GM19328 (cell line): ENCODE data around the gene SPINK5.
"Not testable (repeated sequence)": the region's sequence is repeated elsewhere in the genome, so short reads cannot be mapped to it uniquely, and the experiment has no call there.

ENCODE experiments used
- ATAC-seq: cut with Tn5 transposase; IDR thresholded peaks from one replicate; pipeline ENCODE4 v1.9.1; 2021; ENCODE audit warnings: mild to moderate bottlenecking, moderate library complexity; ENCODE audit not compliant: unreplicated experiment

Gene SPINK5, protein sequence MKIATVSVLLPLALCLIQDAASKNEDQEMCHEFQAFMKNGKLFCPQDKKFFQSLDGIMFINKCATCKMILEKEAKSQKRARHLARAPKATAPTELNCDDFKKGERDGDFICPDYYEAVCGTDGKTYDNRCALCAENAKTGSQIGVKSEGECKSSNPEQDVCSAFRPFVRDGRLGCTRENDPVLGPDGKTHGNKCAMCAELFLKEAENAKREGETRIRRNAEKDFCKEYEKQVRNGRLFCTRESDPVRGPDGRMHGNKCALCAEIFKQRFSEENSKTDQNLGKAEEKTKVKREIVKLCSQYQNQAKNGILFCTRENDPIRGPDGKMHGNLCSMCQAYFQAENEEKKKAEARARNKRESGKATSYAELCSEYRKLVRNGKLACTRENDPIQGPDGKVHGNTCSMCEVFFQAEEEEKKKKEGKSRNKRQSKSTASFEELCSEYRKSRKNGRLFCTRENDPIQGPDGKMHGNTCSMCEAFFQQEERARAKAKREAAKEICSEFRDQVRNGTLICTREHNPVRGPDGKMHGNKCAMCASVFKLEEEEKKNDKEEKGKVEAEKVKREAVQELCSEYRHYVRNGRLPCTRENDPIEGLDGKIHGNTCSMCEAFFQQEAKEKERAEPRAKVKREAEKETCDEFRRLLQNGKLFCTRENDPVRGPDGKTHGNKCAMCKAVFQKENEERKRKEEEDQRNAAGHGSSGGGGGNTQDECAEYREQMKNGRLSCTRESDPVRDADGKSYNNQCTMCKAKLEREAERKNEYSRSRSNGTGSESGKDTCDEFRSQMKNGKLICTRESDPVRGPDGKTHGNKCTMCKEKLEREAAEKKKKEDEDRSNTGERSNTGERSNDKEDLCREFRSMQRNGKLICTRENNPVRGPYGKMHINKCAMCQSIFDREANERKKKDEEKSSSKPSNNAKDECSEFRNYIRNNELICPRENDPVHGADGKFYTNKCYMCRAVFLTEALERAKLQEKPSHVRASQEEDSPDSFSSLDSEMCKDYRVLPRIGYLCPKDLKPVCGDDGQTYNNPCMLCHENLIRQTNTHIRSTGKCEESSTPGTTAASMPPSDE

DNA sequence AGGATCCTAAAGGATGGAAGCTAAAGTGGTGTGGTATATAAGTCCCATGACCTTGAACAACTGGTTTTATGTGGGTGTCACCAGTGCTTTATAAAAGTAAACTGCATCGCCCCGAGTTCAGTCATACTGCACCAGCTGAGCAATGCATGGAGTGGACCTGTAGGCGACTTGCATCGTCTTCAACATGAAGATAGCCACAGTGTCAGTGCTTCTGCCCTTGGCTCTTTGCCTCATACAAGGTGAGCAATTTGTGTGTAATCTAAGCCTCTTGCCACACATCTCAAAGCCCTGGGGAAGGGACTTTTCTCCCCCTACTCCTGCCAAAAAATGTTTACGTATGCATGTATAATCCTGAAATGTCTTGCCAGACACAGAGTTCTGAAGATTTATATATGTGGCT is at the start of gene SPINK5:
SPINK5 (plus strand) TSS at position 120 of the 400 bp plus-strand sequence; CDS start at position 185, 65 bp downstream.
- ATAC-seq, result no peak

DNA sequence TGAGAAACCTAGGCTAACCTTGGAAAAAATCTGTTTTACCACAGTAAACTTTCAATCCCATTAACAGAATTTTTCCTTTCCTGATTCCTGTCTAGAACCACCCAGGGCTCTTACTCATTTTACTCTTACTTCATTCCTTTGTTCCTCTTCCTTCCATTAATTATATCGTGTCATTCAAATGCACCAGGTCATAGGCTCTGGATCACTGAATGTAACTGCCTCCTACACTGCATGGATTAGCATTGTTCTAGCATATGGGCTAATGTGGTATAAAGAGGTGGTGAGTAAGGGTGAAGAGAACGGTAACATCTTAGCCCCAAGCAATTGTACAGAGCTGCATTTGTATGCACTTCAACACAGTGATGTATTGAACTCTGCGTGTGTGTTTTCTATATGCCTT is 49.5 kb upstream of the SPINK5 start:
- no peak for ATAC-seq

DNA sequence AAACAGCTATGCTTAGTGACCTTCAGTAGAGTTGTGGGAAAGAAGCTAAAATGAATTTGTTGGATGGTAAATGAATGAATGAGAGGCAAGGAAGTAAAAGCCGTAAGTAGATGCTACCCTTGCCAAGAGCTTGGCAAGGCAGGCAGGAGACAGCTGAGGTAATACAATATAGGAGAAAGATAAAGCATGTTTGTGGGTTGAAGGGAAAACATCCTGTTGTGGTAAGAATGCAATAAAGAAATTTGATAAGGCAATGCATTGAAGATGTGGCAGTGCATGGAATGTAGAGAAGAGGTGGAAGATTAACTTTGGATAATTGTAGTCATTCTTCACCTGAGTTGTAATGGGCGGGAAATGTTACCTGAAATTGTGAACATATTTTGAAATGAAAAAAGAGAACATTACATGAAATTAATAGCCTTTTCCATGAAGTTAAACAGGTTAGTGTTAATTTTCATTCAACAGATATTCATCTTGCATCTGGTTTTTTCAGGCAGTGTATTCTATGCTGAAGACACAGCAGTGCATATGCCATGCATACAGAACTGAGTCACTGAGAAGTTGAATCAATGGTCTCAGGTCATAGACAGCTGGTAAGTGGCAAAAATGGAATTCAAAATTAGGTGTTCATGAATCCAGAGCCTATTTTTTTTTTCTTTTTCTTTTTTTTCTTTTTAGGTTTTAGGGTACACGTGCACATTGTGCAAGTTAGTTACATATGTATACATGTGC is 43.4 kb upstream of the SPINK5 start:
- ATAC-seq, result no peak

DNA sequence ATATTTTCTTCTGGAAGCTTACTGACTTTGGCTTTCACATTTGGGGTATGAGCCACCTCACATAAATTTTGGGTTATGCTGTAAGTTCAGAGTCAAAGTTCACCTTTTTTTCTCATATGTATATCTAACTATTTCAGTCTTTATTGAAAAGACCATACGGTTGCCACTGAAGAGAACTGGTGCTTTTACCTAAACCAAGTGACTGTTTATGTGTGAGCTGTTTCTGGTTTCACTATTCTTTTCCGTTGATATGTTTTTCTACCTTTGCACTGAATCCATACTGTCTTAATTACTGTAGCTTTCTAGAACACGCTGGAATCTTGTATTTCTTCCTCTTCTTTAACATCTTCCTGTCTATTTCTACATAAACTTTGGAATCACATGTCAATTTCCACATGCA is 36.3 kb upstream of the SPINK5 start:
- ATAC-seq, result no peak

DNA sequence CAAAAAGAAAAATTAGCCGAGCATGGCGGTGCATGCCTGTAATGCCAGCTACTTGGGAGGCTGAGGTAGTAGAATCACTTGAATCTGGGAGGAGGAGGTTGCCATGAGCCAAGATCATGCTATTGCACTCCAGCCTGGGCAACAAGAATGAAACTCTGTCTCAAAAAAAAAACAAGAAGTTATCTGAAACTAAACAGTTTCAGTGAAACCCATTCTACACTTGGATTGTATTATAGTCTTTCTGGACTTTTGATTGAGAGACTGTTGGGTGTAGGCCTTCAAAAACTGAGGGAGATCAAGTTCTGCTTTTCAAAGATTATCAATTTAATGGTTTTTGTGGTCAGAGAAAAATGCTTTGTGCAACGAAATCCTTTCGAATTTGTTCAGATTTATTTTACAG is 34.6 kb upstream of the SPINK5 start:
- ATAC-seq, result no peak

DNA sequence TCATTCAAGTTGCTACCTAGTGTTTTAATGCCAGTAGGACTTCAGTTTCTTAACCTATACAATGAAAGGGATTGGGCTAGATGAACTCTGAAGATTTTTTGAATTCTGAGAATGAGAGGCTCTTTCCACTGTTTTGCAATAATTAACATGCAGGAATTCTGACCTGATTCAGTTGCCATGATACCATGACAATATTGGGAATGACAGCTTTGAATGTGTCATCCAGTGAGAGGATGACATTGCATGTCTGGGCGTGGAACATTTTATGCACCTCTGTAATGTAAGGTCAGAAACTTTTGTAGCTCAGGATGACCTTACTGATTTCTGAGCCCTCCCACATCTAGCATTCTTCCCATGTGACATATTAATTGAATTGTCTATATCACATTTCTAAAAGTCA is 30.6 kb upstream of the SPINK5 start:
- no peak for ATAC-seq

DNA sequence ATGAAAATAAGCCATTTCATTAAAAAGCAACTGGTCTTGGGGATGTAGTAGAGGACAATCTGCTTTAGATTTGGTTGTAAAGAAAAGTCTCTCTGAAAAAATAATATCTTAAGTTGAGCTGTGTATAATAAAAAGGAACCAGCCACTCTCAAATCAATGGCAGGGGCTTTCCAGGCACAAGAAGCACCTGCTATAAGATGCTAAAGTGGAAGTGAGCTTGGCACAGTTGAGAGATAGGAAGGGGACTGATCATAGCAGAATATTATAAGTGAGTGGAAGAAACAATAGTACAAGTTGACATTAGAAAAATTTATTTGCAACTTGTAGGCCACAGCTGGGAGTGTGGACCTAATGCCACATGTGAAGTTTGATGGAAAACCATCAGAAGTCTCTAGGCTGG is 28.1 kb upstream of the SPINK5 start:
- ATAC-seq, result no peak

DNA sequence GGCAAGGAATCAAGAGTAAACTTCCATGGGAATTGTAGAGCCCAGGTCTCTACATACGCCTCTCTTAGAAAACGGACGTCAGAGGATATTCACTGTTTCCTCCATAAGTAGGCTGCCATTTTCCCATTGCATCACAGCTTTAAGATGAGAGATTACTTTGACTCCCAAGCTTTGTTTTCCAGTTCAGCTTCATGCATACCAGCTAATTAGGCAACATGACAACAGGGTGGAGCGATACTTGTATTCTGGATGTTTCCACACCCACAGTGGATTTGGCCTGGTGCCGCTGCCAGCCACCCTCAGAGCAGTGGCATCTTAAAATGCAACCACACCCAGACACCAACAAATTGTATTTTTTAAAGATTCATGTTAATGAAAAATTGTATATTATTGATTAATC is 20.9 kb upstream of the SPINK5 start:
- no peak for ATAC-seq

DNA sequence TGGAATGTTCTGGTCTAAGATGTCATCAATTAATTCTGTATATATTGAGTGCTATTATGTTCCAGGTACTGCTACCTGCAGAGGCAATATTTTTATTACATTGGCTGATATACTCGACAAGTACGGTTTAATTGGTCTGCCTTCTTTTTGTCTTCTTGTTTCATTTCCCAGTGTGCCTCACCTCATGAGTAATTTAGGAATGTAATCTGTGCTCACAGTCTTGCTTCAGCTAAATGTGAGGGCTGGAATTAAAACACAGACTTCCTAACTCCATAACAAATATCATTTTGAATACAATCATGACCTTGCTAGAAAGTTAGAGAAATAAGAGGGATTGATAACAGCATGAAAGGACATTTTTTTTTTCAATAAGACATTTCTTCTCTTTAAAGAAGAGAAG is 20.1 kb upstream of the SPINK5 start:
- no peak for ATAC-seq

DNA sequence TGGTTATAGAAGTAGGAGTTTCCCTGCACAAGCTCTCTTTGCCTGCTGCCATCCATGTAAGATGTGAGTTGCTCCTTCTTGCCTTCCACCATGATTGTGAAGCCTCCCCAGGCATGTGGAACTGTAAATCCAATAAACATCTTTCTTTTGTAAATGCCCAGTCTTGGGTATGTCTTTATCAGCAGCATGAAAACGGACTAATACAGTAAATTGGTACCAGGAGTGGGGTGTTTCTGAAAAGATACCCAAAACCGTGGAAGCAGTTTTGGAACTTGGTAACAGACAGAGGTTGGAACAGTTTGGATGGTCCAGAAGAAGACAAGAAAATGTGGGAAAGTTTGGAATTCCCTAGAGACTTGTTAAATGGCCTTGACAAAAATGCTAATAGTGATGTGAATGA is 8.6 kb upstream of the SPINK5 start:
- ATAC-seq, result not testable (repeated sequence)

DNA sequence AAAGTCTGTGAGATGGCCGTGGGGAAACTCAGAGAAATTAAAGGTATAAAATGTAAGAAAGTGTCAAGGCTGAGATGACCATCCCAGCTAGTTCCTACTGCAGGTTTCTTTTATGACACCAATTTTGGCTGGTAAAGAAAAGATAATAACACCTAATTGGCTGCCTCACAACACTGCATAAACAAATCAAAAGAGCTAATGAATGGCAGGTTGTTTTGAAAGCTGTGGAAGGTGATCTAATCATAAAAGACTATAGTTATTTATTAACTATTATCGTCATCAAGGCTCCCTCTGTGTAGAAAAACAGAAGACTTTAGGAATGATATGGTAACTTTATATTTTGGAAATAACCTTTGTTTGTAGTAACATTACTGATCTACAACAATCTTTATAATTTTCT is 3.5 kb upstream of the SPINK5 start:
- no peak for ATAC-seq

DNA sequence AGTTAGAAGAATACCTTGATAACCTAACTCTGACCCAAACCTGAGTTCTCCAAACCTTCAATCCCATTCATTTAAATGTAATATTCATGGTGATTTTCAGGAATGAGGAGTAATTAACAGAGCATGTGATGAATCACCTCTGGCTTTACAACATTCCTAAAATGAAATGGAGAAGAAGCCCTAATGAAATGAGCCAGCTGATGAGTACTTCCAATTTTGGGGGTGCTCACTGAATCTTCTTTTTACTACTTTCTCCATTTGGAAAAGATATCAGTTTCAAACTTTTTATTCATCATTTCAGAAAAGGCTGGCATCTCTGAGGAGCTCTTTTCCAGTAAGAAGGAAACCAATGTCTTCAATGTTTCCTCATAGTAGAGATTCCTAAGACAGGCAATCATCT is 2.9 kb upstream of the SPINK5 start:
- ATAC-seq, result no peak

DNA sequence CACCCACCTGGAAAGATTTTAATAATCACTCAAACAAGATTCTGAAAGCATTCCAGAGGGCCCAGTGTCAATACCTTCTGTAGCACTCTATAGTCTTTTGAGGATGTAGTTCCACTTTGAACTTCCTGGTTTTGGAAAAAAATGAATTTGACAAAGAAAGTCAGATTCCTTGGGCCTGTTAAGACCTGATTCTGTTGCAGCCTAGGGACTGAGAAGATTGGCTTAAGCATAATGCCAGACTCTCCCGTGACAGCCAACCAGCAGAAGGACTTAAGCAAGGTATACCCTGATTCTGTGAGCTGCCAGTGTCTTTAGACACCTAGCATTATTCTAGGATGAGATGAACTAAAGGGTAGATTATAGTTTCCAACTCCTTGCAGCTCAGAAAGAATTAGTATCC is 6.8 kb downstream of the SPINK5 start:
- ATAC-seq, result no peak

DNA sequence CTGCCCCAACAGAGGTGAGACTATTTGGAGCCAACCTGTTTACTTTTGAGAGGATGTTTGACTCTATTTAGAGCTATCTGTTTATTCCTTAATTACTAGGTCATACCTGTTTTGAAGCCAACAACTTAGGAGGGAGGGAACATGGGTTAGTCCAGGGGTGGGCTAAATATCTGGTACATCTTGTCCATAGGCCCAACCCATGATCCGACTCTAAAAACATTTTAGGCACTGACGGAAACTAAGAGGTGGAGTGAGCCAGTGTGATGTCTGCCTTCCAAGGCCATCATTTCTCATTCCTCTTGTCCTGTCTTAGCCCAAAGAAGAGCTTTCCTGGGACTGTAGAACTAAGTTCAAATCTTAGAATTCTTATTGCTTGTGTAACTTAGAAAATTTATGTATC is 8.4 kb downstream of the SPINK5 start:
- no peak for ATAC-seq

DNA sequence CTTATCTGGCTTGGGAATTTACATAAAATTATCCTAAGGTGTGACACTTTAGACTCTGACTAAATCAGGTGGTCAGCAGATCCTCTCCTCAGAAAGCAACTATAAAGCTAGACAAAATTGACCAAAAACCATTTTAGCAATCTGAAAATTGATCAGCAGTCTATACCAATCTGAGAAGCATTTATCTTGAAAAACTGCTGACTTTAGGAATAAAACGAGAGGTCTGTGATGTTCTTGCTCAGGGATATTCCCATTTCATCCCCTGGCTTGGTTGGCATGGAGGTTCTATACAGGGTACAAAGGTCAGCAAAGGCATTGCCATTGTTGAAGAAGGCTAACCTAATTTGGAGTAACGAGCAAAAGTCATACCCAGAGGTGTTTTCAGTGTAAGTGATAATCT is 11.7 kb downstream of the SPINK5 start:
- no peak for ATAC-seq

DNA sequence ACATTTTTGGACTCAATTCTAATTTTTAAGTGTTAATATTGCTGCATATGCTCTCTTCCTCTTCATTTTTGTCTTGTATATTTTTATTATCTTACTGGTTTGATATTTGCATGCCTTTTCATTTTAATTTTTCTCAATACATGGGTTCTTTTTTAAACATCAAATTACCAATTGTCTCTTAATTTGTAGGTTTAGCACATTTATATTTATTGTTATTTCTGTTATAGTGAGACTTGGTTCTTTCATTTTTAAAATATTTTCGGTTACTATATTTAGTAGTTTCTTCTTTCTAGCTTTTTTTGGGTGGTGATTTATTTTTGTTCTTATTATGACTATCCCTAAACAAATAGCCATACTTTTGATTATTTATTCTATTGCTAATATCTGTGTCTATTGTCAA is 19.4 kb downstream of the SPINK5 start:
- ATAC-seq, result no peak

DNA sequence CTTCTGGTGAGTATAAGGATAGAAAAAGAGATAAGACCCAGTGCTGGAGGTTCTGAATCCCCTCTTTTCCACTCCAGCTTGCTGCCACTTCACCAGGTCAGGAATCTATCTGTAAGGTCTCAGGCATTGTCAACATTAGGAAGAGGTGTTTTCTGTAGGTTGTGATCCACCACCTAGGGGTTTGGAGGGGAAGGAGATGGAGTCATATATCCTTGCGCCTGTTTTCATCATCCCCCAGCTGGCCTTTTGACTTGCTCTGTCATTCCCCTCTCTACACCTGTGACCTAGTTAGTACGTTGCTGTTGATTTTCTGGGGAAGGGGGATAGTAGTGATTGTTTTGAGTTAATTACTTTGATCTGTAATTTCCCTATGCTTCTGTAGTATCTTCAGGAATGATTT is 20.5 kb downstream of the SPINK5 start:
- ATAC-seq, result no peak

DNA sequence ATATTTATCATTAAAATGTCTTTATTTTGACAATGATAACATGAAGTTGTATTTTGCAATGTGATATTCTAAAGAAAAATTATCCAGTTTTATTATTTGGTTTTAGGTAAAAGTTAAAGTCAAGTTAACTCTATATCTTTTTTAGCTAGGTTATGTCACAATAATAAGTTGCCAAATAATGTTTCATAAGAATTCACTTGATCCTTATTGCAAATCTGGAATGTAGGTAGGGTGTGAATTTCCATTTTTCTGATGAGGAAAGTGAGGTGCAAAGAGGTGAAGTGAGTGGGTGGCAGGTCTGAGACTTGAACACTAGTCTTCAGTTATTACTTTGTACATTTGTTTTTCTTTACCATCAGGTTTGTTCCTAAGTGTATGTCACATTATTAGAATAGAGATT is 21.5 kb downstream of the SPINK5 start:
- ATAC-seq, result no peak

DNA sequence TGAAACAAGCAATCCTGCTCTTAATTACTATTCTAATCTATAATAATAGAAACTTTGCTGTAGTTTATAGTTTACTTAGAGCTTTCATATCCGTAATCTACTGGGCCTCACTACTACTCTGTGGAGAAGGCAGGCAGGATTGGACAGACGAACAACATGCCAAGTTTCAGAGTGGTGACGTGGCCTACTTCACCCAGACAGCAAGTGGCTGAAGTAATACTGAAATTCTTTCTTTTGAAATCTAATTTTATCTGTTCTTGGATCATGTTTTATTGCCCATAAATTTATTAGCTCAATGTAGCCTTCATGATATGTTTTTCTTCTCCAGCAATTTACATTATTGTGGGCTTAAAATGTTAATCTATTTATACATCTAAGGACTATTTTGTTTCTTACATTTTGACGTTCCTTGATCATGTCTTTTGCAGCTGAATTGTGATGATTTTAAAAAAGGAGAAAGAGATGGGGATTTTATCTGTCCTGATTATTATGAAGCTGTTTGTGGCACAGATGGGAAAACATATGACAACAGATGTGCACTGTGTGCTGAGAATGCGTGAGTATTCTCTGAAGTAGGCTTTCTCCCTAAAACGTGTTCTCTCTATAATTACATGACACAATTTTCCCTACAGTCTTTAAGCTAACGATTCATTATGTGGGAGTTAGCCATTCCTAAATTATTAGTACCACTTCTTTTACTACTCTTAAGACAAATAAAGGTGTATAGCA is 22.4 kb downstream of the SPINK5 start:
- ATAC-seq, result no peak

DNA sequence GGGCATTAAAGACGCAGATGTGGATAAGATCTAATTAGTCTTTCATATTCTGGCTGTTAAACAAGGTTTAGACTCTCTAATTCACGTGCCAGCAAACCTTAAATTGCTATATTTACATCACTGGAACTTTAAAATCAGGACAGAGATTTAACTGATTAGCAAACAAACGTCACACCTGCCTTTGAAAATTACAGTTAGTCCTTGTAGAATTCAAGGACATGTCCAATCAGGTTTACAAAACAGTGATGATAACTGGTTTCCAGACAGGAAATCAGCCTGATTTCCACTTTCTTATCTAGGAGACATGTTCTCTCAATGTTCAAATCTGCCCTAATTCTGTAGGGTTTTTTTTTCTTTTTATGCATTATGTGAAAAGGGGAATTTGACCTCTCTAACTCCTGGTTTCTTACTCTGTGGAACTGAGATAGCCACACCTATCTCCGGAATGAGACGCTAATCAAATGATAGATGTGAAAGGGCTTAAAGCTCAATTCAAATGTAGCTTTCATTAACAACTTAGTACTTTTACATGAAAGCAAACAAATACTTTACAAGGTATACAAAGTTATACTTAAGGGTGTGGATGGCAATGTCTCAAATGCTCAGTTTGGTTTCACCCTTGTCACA is 26.5 kb downstream of the SPINK5 start:
- no peak for ATAC-seq
